Stimulated activated CD8-positive, alpha-beta memory T cell treated with anti-CD3 and anti-CD28 coated beads, Interleukin-2, amount 100 ng/mL, for 1 hour (primary cell): Measurements from ENCODE around the gene KRT81.
"Not testable (repeated sequence)": the region's sequence is repeated elsewhere in the genome, so short reads cannot be mapped to it uniquely, and the experiment has no call there.

Experiments
- DNase-seq, 2 donors: peaks; one replicate each; pipeline ENCODE4 v3.0.0-alpha.2; 2020; ENCODE audit warnings: low read depth in 2 of 2

The KRT81 gene

GRCh38 chr12:52241205-52241842 is 50.0 kb downstream of the KRT81 start:
- no peak for DNase-seq

GRCh38 chr12:52240247-52240646 is 51.1 kb downstream of the KRT81 start:
- not testable (repeated sequence) for DNase-seq

- no peak for DNase-seq
These were observed 51.6 kb downstream of the KRT81 start for GRCh38 chr12:52239767-52240166.

GRCh38 chr12:52238916-52239646 is 52.3 kb downstream of the KRT81 start:
- no peak for DNase-seq

GRCh38 chr12:52238207-52238840 is 53.0 kb downstream of the KRT81 start:
- DNase-seq: no peak

- DNase-seq: no peak
These were observed 54.8 kb downstream of the KRT81 start for GRCh38 chr12:52236386-52237050.
